ENCODE data around the gene METTL16. TPM values are rescaled to one million over a fixed set of nuclear protein-coding genes. Genes with fewer than 3 reads are reported as not detected.
A peak's percentile ranks its signal among the peaks of the same experiment; 100 is the strongest.

METTL16 gene
- total and polyA plus RNA-seq, 4 donors: 4.1 to 8.9 (median 6.6) TPM

- H3K4me3 ChIP-seq (ENCODE audit: low read depth in 1 of 3, low read length in 3 of 3): no peak overlapping the region
- no peaks in the 10 kb centered on the region for H3K27me3 ChIP-seq (ENCODE audit: control insufficient read depth in 4 of 4, insufficient read depth in 4 of 4, low read length in 3 of 4)
- H3K4me1 ChIP-seq (ENCODE audit: control insufficient read depth in 4 of 4, insufficient read depth in 4 of 4, low read length in 3 of 4): peaks cover 0 to 3% (median 0%) of the 10 kb centered on the region in 4 donors
- peaks cover 3 to 30% (median 14%) of the 10 kb centered on the region in 4 donors for H3K36me3 ChIP-seq (ENCODE audit: control insufficient read depth in 4 of 4, insufficient read depth in 3 of 4, low read depth in 1 of 4, low read length in 3 of 4)
- no peak for DNase-seq (ENCODE audit: low spot score)
- 97% methylated on average over 8 of the region's 8 CpGs for WGBS
- no peak overlapping the region for H3K27ac ChIP-seq (ENCODE audit: low read depth in 1 of 2, low read length in 2 of 2)
- no peak overlapping the region for H3K9ac ChIP-seq (ENCODE audit: low read depth in 1 of 2, low read length in 2 of 2)
- TF ChIP-seq JUND (IDR thresholded peaks at IDR 0.05): no peak
- no peak for TF ChIP-seq RAD21 (IDR thresholded peaks at IDR 0.05)
- TF ChIP-seq ZBTB33 (IDR thresholded peaks at IDR 0.05): no peak
- no peak for TF ChIP-seq SP1 (IDR thresholded peaks at IDR 0.05)
- TF ChIP-seq GABPA (IDR thresholded peaks at IDR 0.05 in 1 of 2, conservative IDR thresholded peaks at IDR 0.05 in 1 of 2): no peak
- TF ChIP-seq FOXA2 (IDR thresholded peaks at IDR 0.05): no peak
- no peaks in the 10 kb centered on the region for H3K9me3 ChIP-seq (ENCODE audit: control insufficient read depth in 4 of 4, low read length in 3 of 4)
Observed at GRCh38 chr17:2462481-2462880, 49.2 kb downstream of the METTL16 start.

GRCh38 chr17:2459917-2460271 is 51.8 kb downstream of the METTL16 start:
- DNase-seq (ENCODE audit: low spot score): no peak
- no peak overlapping the region for H3K9ac ChIP-seq (ENCODE audit: low read depth in 1 of 2, low read length in 2 of 2)
- peak overlapping the region in 1 of 2 donors; percentile 18 for H3K27ac ChIP-seq (ENCODE audit: low read depth in 1 of 2, low read length in 2 of 2)
- WGBS: 89% methylated on average over 3 of the region's 3 CpGs
- no peak overlapping the region for H3K4me3 ChIP-seq (ENCODE audit: low read depth in 1 of 3, low read length in 3 of 3)
- no peaks in the 10 kb centered on the region for H3K9me3 ChIP-seq (ENCODE audit: control insufficient read depth in 4 of 4, low read length in 3 of 4)
- H3K27me3 ChIP-seq (ENCODE audit: control insufficient read depth in 4 of 4, insufficient read depth in 4 of 4, low read length in 3 of 4): no peaks in the 10 kb centered on the region
- no peaks in the 10 kb centered on the region for H3K4me1 ChIP-seq (ENCODE audit: control insufficient read depth in 4 of 4, insufficient read depth in 4 of 4, low read length in 3 of 4)
- H3K36me3 ChIP-seq (ENCODE audit: control insufficient read depth in 4 of 4, insufficient read depth in 3 of 4, low read depth in 1 of 4, low read length in 3 of 4): peaks cover 3 to 29% (median 18%) of the 10 kb centered on the region in 4 donors
- no peak for TF ChIP-seq RAD21 (IDR thresholded peaks at IDR 0.05)
- no peak for TF ChIP-seq JUND (IDR thresholded peaks at IDR 0.05)
- no peak for TF ChIP-seq FOXA1 (IDR thresholded peaks at IDR 0.05)
- TF ChIP-seq SP1 (IDR thresholded peaks at IDR 0.05): no peak
- no peak for TF ChIP-seq EGR1 (IDR thresholded peaks at IDR 0.05; ENCODE audit: low read depth in 2 of 2)
- no peak for TF ChIP-seq CTCF (IDR thresholded peaks at IDR 0.05; ENCODE audit: low read depth, low read length, missing input control)
- no peak for TF ChIP-seq REST (IDR thresholded peaks at IDR 0.05)

GRCh38 chr17:2457913-2458312 is 53.8 kb downstream of the METTL16 start:
- peaks cover 4 to 19% (median 12%) of the 10 kb centered on the region in 4 donors for H3K36me3 ChIP-seq (ENCODE audit: control insufficient read depth in 4 of 4, insufficient read depth in 3 of 4, low read depth in 1 of 4, low read length in 3 of 4)
- H3K4me3 ChIP-seq (ENCODE audit: low read depth in 1 of 3, low read length in 3 of 3): no peak overlapping the region
- no peak overlapping the region for H3K9ac ChIP-seq (ENCODE audit: low read depth in 1 of 2, low read length in 2 of 2)
- H3K27me3 ChIP-seq (ENCODE audit: control insufficient read depth in 4 of 4, insufficient read depth in 4 of 4, low read length in 3 of 4): no peaks in the 10 kb centered on the region
- no peaks in the 10 kb centered on the region for H3K9me3 ChIP-seq (ENCODE audit: control insufficient read depth in 4 of 4, low read length in 3 of 4)
- WGBS: 97% methylated on average over 4 of the region's 4 CpGs
- H3K4me1 ChIP-seq (ENCODE audit: control insufficient read depth in 4 of 4, insufficient read depth in 4 of 4, low read length in 3 of 4): no peaks in the 10 kb centered on the region
- H3K27ac ChIP-seq (ENCODE audit: low read depth in 1 of 2, low read length in 2 of 2): no peak overlapping the region
- DNase-seq (ENCODE audit: low spot score): no peak
- TF ChIP-seq GABPA (IDR thresholded peaks at IDR 0.05 in 1 of 2, conservative IDR thresholded peaks at IDR 0.05 in 1 of 2): no peak
- no peak for TF ChIP-seq MAX (IDR thresholded peaks at IDR 0.05)
- no peak for TF ChIP-seq RXRA (IDR thresholded peaks at IDR 0.05)
- no peak for TF ChIP-seq SP1 (IDR thresholded peaks at IDR 0.05)
- TF ChIP-seq REST (IDR thresholded peaks at IDR 0.05): no peak
- TF ChIP-seq HNF4A (conservative IDR thresholded peaks at IDR 0.05): no peak
- TF ChIP-seq FOXA2 (IDR thresholded peaks at IDR 0.05): no peak
- TF ChIP-seq EGR1 (IDR thresholded peaks at IDR 0.05; ENCODE audit: low read depth in 2 of 2): no peak
- TF ChIP-seq JUND (IDR thresholded peaks at IDR 0.05): no peak
- no peak for TF ChIP-seq FOXA1 (IDR thresholded peaks at IDR 0.05)
